Fibroblast of peridontal ligament (primary cell): Measurements from ENCODE around the gene TMEM139.
"Not testable (repeated sequence)": the region's sequence is repeated elsewhere in the genome, so short reads cannot be mapped to it uniquely, and the experiment has no call there.

Source experiments
- DNase-seq: peaks from one replicate; pipeline ENCODE4 v3.0.0-alpha.2; 2010; ENCODE audit errors: extremely low read depth

TMEM139 gene

DNA sequence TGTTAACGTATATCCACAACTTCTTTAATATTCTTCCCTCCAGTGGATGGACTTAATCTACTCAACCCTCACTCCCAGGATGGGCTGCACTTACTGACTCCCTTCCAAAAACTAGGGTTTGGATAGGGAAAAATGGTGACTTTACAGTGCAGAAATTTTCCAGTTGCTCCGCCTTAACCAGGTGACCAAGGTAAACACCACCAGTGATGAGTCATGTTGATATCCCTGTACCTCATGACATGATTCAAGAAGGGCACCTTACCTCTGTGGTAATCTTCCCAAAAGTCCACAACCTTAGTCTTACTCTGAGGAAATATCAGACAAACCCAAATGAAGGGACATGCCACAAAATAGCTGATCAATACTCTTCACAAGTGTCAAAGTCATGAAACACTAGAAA lies 25.0 kb upstream of the TMEM139 start:
- no peak for DNase-seq

DNA sequence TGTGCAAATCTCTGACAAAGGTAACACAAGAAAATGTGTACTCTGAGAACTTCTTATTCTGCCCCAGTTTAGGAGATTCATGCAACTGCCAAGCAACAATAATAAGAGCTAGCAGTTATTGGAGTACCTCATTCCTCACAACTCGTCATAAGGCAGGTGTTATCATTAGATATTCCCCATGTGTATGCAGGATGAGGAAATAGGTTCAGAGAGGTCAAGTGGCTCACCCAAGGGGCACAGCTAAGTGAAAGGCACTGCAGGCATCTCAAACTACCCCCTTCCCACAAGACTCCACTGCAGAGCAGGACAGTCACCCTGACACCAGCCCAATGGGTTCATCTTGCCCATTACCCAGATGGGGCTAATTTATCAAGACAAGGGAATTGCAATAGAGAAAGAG lies 22.9 kb upstream of the TMEM139 start:
- no peak for DNase-seq

DNA sequence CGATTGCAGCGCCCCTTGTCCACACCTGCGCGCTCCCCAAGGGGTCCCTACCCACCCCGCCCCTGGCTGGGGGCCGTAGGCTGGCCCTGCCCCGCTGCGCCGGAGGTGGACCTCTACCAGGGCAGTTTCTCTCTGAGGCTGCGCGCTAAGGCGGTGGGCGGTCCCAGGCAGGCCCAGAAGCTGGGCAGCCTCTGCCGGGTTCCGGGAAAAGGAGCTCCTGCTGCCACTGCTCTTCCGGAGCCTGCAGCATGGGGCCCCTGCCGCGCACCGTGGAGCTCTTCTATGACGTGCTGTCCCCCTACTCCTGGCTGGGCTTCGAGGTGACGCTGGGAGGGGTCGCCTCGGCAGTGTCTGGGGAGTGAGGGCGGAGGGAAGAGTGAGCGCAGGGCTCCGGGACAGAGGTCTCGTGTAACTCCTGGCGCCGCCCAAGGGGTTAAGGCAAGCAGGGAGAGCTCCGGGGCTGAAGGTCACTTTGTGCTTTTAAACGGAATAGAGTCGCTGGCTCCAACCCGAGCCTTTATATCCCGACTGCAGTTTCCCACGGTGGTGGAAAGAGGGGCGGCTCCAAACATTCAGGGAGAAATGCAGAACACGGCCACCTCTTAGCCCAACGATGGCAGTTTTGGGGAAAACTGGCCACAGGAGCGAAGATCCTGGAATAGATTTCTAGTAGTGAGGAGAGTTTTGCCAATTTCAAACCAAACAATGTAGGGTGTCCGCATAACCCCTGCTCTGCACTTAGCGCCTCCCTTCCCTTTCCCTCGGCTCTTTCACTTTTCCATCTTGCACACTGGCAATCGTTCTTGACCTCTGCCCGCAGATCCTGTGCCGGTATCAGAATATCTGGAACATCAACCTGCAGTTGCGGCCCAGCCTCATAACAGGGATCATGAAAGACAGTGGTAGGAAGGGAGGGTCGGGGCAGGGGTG lies 21.2 kb upstream of the TMEM139 start, which contains the start of gene GSTK1:
TSS of gene GSTK1 (plus strand) at position 176 of the 930 bp plus-strand sequence. CDS start at position 249, 73 bp downstream.
- DNase-seq, result peak; percentile 53

DNA sequence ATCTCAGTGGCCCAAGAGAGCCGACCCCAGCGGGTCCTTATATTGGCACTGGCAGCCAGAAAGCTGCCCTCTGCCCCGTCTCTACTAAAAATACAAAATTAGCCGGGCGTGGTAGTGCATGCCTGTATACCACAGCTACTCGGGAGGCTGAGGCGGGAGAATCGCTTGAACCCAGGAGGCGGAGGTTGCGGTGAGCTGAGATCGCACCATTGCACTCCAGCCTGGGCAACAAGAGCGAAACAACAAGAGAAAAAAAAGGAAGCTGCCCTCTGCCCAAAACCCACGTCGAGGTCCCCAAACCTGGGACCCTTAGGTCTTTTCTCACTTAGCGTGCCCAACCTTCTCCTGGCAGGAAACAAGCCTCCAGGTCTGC lies 20.6 kb upstream of the TMEM139 start:
- DNase-seq, result not testable (repeated sequence)

DNA sequence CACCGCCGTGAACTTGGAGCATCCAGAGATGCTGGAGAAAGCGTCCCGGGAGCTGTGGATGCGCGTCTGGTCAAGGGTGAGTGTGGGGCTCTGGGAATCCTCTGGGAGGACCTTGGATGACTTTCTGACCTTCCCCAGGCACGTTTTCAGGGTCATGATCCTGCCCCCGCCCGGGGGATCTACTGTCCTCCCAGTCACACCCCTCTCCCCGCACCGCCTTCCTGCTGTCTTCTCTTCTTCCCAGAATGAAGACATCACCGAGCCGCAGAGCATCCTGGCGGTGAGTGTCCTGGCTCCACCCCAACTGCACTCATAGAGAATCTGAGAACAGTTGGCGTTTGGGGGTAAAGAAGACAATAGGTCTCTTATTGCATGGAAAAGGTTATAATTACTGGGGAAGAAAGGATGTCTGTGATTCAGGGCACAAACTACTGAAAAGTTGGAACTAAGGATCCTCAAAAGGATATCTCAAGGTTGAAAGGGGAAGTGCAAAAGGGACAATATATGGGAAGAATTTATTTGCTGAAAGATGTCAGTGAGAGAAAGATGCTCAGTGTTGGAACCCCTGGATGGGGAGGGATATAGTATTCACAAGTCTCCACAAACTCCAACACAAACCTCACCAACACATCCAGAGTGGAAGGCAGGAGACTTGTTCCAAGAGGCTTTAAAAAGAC lies 19.6 kb upstream of the TMEM139 start:
- no peak for DNase-seq

DNA sequence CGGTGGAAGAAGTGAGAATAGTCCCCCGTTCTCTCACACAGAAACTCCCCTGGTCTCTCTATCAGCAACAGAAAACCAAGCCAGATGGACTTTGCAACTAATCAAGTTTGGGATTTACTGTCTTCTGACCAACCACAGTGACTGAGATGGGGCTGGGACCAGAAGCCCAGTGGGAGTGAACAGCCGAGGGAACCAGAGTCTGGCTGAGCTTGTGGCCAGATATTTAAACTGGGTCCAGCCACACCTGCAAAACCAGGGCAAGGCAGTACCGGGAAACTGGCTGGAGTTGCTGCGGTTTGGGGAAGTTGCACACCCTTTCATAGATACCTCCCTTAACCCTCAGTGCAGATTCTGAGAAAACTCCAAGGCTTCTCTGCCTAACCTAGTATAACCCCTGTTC lies 15.5 kb upstream of the TMEM139 start:
- DNase-seq, result no peak

DNA sequence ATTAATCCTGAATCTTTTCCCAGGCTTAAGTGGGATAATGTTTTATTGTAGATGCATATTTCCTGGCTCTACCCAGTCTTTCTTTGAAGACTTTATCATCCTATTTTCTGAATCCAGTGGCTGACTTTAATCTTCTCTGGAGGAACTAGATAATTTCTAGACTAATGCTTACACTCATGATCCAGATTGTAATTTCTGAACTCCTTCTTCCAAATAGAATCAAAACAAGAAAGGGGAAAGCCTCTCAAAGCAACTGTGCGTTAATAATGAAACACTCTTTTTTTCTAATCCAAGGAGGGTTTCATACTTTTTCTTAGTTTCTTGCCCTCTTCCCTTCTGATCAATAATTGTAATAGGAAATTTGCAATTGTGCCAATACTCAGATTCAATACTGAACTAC lies 13.5 kb upstream of the TMEM139 start:
- no peak for DNase-seq

DNA sequence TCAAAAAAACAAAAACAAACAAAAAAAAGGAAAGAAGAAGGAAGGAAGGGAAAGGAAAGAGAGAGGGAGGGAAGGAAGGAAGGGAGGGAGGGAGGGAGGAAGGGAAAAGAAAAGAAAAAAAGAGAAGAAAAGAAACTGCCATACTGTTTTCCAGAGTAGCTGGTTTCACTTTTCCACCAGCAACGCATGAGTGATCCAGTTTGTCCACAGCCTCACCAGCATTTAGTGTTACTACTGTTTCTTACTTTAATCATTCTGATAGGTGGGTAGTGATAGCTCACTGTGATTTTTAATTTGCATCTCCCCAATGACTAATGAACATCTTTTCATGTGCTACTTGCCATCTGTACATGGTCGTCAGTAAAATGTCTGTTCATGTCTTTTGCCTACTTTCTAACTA lies 11.9 kb upstream of the TMEM139 start:
- DNase-seq, result no peak

DNA sequence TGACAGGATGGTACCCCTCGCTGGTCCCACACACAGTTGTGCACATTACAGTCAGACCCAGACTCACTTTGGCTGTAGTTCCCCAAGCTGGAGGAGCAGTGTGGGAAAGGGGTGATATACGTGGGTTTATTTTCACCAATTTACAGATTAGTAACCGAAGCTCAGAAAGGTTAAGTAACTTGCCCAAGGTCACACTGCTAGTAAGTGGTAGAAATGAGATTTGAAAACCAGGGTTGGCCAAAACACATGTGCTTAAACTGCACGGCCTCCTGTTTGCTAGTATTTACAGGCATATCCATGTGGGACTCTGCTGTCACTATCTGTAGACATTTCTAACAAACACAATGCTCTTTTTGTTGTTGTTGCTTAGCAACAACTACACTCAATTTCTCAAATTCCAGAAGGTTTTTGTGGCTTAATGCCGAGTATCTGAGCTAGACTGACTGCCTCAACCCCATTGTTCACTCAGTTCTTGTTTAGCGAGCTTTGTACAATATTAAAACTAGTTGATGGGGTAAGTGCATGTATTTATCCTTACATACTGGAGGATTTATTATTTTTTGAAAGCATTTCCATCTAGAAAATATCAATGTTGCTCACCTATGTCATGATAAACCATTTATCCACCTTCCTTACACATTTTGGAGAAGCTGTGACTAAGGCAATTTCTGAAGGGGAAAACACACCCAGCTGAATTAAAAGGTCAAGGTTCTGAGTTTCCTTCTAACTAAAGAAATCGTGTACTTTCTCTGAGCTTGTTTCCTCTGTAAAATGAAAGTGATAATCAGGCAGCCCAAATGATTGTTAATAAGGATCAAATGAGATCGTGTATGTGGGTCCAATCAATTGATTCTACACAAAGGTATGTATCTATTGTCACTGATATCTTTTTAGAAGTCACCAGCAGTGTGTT lies 5.3 kb upstream of the TMEM139 start:
- peak; percentile 80 for DNase-seq

DNA sequence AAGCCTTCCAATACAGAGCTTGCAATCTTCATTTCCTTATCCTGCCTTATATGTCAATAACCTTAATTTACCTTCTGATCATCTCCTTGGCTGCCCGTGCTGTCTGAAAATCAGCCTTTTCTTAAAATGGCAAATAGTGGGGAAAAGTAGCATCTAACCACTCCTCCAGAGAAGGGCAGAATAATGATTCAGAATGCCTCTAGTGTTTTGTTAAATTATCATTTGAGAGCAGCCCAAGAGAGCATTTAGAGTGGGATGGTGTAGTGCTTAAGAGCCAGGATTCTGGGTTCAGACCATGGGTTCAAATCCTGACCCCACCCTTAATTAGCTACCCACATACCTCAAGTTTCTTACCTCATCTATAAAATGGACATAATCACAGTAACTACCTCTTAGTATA lies 4.6 kb upstream of the TMEM139 start:
- DNase-seq, result no peak

DNA sequence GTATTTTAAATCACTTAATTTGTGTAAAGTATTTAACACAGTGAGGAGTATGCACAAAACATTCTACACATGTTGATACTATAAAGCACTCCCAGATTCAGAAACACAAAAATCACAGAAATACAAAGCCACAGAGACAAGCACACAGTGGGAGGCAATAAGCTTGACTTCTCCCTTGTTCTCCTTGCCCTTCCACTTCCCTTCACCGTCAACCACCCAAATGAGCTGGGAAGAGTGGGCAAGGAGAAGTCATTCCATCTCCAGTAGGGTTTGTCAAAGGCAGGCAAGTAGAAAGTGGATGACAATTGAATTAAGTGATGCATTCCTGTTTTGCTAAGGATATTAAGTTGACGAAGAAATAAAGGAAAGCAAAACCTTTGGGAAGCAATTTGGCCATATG lies 4.2 kb upstream of the TMEM139 start:
- DNase-seq, result no peak

DNA sequence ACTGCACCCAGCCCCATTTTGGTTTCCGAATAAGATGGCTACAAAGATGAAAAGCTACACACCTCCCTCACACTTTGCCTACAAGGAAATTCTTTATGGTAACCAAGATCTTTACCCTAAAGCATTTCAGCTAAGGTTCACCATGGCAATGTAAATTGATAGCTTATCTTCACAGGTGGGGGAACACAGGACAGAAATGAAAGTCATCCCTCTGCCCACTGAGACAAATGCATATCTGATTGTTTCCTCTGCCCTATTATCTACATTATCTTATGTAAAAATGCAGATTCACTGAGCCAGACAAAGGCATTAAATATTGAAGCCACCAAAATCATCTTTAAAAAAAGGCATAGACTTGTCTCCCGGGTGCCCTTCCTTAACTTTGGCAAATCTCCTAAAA lies 3.2 kb upstream of the TMEM139 start:
- no peak for DNase-seq

DNA sequence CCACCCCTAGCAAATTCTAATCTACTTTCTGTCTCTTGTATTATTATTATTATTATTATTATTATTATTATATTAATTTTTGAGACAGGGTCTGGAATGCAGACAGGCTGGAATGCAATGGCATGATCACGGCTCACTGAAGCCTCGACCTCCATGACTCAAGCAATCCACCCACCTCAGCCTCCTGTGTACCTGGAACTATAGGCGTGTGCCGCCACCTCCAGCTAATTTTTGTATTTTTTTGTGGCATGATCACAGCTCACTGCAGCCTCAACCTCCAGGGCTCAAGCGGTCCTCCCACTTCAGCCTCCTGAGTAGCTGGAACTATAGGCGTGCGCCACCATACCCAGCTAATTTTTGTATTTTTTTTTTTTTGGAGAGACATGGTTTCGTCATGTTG lies 2.6 kb upstream of the TMEM139 start:
- DNase-seq, result no peak

DNA sequence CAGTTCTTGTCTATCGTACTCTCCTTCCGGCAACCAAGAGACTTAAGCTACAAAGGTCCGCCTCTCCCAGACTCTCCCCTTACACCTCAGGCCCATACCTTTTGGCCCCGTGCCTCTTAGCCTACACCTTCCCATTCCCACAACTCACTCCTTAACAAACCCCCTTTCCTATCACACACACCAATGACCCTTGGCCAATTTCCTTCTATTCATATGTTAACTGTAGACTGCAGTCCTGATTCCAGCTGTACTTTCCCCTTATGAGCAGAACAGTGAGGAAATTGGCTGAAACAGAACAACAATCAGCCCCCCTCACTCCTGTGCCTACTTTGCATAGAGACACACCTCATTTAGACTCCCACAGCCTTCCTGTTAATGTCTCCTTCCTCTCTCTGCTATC lies 1.4 kb upstream of the TMEM139 start:
- DNase-seq, result no peak

DNA sequence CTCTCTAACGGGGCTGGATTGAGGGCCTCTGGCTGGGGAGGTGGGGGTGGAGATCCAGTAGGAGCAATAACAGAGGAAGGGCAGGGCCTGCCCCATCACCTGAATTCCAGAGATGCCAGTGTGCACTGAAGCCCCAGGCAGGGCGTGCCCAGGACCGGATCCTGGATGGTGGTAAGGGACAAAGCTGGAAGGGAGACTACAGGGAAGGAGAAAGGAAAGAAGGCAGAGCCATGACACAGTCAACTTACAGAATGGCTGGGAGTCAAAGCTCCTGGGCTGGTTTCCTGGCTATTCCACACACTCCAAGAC lies 666 bp downstream of the TMEM139 start:
- DNase-seq, result no peak

DNA sequence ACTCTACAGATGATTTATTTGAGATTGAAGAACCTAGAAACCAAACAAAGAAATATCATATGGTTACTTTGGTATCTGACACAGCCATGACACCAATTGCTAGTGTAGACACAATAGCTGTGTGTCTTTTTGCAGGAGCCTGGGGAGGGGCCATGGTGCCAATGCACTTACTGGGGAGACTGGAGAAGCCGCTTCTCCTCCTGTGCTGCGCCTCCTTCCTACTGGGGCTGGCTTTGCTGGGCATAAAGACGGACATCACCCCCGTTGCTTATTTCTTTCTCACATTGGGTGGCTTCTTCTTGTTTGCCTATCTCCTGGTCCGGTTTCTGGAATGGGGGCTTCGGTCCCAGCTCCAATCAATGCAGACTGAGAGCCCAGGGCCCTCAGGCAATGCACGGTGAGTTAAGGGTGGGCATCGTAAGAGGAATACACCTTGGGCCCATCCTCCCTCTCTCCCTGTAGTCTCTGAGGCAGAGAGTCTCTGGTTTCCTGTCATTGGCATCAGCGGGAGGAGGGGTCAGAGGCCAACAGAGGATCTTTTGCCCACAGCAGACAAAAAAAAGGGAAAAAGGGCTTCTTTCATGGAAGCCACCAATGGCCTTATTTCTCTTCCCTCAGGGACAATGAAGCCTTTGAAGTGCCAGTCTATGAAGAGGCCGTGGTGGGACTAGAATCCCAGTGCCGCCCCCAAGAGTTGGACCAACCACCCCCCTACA lies 1.2 kb downstream of the TMEM139 start:
- no peak for DNase-seq

DNA sequence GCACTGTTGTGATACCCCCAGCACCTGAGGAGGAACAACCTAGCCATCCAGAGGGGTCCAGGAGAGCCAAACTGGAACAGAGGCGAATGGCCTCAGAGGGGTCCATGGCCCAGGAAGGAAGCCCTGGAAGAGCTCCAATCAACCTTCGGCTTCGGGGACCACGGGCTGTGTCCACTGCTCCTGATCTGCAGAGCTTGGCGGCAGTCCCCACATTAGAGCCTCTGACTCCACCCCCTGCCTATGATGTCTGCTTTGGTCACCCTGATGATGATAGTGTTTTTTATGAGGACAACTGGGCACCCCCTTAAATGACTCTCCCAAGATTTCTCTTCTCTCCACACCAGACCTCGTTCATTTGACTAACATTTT lies 1.7 kb downstream of the TMEM139 start:
- DNase-seq, result no peak

DNA sequence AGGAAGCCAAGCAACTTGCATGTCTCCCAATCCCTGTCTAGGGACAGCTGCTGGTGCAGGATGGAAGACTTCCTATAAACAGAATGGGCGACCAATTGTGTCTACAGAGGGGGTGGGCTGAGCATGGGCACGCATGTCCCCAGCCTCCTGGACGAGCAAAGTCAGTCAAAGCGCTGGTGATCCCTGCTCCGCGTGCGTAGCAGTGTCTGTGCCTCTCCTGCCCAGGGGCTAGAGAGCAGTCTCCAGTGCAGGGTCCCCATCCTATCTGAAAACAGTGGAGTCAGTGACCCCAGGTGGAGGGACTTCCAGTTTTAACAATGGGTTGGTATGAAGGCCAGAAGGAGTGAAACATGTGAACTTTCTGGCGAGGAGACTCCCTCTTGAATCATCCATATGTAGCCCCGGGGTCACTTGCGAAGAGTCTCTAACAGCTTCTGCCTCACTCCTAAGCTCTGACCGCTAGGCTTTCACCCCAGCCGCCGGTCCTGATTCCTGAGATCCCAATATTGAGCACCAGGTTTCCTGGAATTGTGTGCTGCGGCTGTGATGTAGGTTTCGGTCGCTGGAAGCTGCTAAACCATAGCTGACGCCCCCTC lies 2.7 kb downstream of the TMEM139 start:
- no peak for DNase-seq

DNA sequence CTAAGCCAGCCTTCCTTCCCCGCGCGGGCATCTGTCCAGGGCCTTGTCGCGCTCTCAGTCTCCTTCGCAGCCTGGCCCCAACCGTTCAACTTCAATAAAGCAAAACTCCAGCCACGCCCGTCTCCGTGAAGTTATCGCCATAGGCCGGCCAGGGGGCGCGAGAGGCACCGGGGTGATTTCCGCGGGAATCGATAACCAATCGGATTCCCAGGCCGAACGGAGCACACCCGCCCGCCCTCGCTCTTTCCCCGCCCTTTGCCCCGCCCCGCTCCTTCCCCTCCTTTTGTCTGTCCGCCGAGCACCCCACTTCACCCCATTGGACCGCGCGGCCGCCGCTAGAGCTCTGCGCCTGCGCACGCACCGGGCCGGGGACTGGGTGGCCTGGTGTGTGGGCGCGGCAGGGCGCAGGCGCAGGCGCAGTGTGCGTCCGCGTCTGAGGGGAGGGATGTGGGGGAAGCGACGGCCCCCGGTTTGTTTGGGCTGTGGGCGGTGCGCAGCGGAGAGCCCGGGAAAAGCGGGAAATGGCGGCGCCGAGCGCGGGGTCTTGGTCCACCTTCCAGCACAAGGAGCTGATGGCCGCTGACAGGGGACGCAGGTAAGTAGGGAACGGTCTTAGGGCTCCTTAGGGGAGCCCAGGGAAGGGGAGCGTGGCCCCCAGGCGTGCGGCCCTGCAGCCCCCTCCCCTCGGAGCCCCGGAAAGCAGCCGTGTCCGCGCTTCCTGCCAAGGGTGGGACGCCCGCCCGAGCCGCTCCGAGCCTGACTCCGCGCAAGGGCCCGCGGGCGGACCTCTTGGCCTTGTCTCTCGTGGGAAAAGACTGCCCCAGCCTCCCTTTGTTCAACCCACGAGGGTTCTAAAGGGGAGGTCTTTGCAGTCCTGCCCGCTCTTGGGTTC lies 3.4 kb downstream of the TMEM139 start, which contains the start of gene CASP2:
TSS of gene CASP2 (plus strand) at position 417 of the 892 bp plus-strand sequence. CDS start at position 522, 105 bp downstream.
- peak; percentile 94 for DNase-seq

DNA sequence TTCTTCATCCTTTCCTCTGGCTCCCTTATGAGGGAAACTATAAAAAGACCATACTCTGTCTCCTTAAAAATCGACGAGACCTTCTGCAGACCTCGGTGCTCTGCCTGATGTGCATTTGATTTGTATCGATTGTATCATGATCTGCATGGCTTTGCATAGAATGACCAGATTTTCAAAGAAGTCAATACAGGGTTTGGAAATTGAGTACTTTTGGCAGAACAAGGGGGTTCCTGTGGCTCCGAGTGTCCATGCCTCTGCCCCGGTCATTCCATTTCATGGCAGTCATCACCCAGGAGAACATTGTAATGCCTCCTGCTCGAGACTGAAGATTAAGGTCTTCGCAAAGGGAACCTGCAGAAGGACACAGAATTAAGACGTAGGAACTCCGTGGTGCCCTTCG lies 4.1 kb downstream of the TMEM139 start:
- DNase-seq, result no peak
